CD1c-positive myeloid dendritic cell (primary cell): Measurements from ENCODE around the gene GPR132.
A peak's percentile ranks its signal among the peaks of the same experiment; 100 is the strongest.
"Not testable (repeated sequence)": the region's sequence is repeated elsewhere in the genome, so short reads cannot be mapped to it uniquely, and the experiment has no call there.

Source experiments
- DNase-seq: peaks from one replicate; pipeline ENCODE4 v3.0.0-alpha.2; 2016; ENCODE audit errors: extremely low spot score

The GPR132 gene

GRCh38 chr14:105065280-105066228 is at the start of gene GPR132:
Gene GPR132 (minus strand): TSS chr14:105065430. CDS start chr14:105055420, 10,010 bp downstream.
- DNase-seq, result peak; percentile 94

- DNase-seq, result not testable (repeated sequence)
These were observed 44.0 kb upstream of the GPR132 start for GRCh38 chr14:105109243-105109642.

GRCh38 chr14:105108516-105108864 is 43.3 kb upstream of the GPR132 start:
- no peak for DNase-seq

GRCh38 chr14:105107781-105108515 is 42.7 kb upstream of the GPR132 start:
- DNase-seq, result no peak

GRCh38 chr14:105107351-105107750 is 42.1 kb upstream of the GPR132 start:
- no peak for DNase-seq

GRCh38 chr14:105105158-105105557 is 39.9 kb upstream of the GPR132 start:
- DNase-seq, result no peak

GRCh38 chr14:105102893-105103292 is 37.7 kb upstream of the GPR132 start:
- no peak for DNase-seq

- no peak for DNase-seq
These were observed 37.2 kb upstream of the GPR132 start for GRCh38 chr14:105102361-105102870.

GRCh38 chr14:105100910-105101309 is 35.7 kb upstream of the GPR132 start:
- no peak for DNase-seq

- DNase-seq, result no peak
These were observed 34.5 kb upstream of the GPR132 start for GRCh38 chr14:105099778-105100177.

GRCh38 chr14:105098316-105098715 is 33.1 kb upstream of the GPR132 start:
- no peak for DNase-seq

GRCh38 chr14:105097794-105098127 is 32.5 kb upstream of the GPR132 start:
- no peak for DNase-seq

GRCh38 chr14:105096206-105096875 is 31.1 kb upstream of the GPR132 start:
- no peak for DNase-seq

GRCh38 chr14:105095236-105095805 is 30.1 kb upstream of the GPR132 start:
- no peak for DNase-seq

GRCh38 chr14:105094193-105094907 is 29.1 kb upstream of the GPR132 start:
- DNase-seq, result no peak

- DNase-seq, result peak; percentile 23
These were observed 28.4 kb upstream of the GPR132 start for GRCh38 chr14:105093431-105094192.

- peak; percentile 39 for DNase-seq
These were observed 27.8 kb upstream of the GPR132 start for GRCh38 chr14:105093038-105093430.

GRCh38 chr14:105092171-105093037 is 27.2 kb upstream of the GPR132 start:
- DNase-seq, result no peak

GRCh38 chr14:105091517-105092170 is 26.4 kb upstream of the GPR132 start:
- no peak for DNase-seq
